HG03342 (cell line): ENCODE results near the gene HPGD.
A peak's percentile ranks its signal among the peaks of the same experiment; 100 is the strongest.
"Not testable (repeated sequence)": the region's sequence is repeated elsewhere in the genome, so short reads cannot be mapped to it uniquely, and the experiment has no call there.

Experiments used
- ATAC-seq: cut with Tn5 transposase; IDR thresholded peaks from one replicate; pipeline ENCODE4 v1.9.1; 2021; ENCODE audit warnings: mild to moderate bottlenecking, moderate library complexity; ENCODE audit not compliant: unreplicated experiment

HPGD gene

GRCh38 chr4:174528226-174528625, 5.9 kb upstream of the HPGD start:
- no peak for ATAC-seq

DNA sequence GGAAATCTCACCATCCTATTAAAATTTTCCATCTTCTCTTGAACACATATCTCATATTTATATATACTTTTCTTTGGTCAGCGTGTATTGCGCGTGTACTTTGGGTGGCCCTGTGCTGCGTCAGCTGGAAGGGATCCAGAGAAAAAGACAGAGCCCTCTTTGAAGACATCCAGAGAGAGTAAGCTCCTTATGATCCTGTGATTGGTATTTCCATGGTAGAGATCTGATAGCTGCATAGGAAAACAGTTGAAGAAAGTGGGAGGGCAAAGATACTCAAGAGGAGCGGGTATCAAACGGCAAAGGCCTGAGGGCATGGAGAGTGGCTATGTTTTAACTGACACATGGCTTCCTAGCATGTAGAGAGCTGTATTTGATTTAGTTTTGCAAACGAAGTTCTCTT, 4.4 kb upstream of the HPGD start:
- ATAC-seq = no peak

DNA sequence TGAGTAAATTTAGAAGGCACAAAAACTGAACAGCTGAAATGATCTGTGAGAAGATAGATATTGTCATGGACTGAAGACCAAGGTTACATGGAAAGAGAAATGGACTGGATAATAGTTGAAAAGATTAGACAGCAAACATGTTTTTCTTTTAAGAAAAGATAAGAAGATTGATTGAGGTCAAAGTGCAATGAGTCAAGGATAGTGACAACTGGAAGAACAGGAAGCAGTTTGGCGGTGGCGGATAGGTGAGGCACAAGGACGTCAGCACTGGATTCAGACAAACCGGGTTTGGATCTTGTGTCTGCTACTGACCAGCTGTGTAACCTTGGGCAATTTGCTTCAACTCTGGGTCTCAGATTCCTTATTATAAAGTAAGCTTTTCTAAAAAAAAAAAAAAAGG, 2.0 kb upstream of the HPGD start:
- no peak for ATAC-seq

DNA sequence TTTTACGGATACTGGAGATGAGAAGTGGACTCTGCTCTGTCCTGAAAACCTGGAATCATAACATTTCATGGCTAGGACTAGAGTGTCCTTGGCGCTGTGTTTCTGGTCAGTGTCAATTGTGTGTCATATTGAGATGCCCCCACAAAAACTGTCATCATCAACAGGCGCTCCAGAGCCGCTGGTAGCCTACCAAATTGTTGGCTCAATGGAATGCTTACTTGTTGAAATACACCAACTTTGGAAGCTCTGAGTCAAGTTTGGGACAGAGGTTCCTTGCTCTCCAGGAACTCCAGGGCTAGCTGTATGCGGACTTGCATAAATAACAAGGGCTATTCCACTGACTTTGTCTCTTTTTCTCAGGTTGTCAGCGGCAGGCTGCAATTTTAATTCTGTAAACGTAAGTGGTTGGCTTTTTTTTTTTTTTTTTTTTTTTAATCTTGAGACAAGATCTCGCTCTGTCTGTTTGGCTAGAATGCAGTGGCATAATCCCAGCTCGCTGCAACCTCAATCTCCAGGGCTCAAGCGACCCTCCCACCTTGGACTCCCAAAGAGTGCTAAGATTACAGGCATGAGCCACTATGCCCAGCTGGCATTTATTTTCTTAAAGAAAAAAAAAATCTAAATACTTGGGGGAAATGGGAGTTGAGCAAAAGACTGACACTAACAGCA, 871 bp upstream of the HPGD start:
- no peak for ATAC-seq

GRCh38 chr4:174521800-174522182, 497 bp downstream of the HPGD start:
- ATAC-seq = peak; percentile 23

DNA sequence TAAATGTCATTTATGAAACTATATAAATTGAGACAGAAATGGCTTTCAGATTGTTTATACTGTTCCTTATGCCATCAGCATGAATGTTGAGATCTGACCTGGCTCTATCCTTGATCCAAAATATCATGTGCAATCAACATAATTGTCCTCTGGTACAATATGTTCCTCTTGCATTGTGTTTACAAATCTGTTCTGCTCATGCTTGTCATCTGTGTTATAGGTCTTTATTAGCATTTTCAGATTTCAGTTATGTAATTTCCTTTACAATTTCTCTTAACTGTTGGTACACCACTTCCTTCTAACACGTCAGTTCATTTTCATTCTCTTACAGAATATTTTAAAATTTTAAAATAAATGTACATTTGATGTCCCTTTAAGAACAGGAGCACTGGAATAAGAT, 1.6 kb downstream of the HPGD start:
- no peak for ATAC-seq

DNA sequence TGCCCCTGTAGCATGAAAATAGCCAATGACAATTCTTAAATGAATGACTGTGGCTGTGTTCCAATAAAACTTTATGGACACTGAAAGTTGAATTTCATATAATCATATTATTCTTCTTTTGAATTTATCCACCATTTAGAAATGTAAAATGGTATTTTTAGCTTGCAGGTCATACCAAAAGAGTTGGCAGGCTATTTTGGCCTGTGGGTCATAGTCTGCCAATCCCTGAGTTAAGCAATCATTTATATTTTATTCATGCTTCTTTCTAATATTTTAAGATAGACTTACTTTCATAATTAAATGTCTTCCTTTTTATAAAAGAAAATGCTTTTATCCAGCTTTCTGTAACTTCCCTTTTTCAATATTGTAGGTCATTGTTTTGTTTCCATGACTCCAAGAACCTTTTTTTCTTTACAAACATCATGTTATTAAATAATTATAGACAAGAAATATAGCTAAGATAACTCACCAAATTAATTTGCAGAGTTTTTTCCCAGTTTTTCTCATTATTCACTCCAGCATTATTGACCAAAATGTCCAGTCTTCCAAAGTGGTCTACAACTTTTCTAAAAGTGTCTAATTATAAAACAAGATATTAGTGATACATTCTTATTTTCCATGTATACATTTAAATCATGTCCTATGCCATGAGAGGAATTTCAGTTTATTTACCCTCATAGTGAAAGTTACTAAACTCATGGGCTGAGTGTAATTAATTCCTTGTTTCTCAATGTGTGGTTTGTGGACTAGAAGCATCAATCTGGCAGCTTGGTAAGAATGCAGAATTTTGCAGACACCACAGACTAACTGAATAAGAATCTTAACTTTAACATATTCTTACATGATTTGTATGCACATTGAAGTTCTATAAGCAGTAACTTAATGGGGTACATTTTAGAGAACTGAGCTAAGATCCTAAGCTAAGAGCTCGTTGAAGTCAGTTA, 4.5 kb downstream of the HPGD start:
- no peak for ATAC-seq

DNA sequence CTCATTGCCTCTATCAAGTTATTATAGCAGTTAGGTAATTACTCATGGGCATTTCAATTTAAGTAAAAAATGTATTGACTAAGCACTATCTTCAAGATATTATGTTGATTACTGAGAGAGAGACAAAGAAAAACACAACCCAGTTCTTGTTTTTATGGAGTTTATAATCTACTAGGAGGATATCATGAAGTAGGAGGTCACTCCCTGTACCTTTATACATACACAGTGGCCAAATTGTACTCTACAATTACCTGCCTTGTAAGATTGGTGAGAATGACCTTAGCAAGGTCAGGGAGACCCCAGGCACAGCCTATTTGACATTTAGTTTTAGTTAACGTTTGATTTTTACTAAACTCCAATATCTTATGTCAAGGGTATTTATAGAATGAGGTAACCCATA, 5.5 kb downstream of the HPGD start:
- ATAC-seq = no peak

- no peak for ATAC-seq
These were observed 5.9 kb downstream of the HPGD start for GRCh38 chr4:174516345-174516744.

DNA sequence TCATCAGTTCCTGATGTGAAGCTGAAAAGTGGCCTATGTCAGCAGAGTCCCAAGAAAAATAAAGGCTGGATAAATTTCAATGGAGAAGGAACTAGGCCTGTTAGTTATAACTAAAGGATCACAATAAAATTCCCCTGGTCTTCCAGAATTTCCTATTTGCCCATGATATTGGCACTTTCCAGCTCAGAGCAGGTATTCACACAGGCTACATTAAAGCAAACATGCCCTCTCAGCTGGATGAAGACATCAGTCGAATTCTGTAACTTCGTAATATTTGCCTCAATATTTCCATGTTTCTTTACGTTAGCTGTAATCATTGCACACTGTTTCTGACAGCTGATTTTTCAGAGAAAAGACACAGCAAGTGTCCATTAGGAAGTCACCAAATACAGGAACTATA, 9.5 kb downstream of the HPGD start:
- ATAC-seq = no peak

- no peak for ATAC-seq
These were observed 16.4 kb downstream of the HPGD start for GRCh38 chr4:174505892-174506291.

DNA sequence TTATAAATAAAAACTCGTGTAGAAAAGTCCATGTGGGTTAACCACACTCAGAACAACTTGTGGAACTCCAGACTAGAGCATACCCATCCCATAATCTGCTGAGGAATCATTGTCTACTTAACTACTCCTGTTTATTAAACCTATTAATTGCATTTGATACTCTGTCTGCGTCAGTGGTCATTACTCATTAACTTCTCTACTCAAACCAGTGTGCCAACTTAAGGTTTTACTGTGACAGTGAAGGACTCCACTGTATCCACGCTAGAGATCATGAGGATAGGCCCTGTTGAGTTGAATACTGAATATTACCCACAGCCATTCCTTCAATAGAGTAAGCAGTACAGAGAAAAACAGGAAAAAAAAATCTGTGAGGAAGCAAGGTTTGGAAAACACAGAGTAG, 17.3 kb downstream of the HPGD start:
- ATAC-seq = no peak

DNA sequence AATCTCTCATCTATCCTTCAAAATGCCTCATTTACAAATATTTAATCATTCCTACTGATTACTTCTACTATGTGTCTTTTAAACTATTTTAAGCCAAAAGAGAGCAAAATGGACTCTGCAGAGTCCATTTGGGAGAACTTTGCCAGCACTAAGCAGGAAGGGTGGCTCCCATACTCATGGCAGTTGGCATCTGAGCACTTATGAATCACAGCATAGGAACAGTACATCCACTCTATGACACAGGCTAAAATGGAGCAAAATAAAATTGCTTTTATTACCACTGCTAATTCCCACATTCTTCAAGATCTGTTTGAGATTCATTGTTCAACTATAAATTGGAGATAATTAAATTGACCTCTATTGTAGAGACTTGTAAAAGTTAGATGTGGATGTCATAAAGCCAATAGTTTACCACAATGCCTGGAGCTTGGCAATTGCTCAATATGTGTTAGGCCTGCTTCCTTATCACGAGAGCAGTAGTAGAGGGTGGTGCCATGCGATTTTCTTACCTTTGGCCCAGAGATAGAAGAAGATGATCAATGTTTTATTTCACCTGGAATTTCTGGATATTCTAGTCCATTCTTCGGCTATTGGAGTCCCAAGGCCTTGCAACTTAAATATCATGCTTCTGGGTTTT, 19.1 kb downstream of the HPGD start:
- ATAC-seq = no peak

GRCh38 chr4:174496631-174497432, 25.5 kb downstream of the HPGD start:
- ATAC-seq = no peak

DNA sequence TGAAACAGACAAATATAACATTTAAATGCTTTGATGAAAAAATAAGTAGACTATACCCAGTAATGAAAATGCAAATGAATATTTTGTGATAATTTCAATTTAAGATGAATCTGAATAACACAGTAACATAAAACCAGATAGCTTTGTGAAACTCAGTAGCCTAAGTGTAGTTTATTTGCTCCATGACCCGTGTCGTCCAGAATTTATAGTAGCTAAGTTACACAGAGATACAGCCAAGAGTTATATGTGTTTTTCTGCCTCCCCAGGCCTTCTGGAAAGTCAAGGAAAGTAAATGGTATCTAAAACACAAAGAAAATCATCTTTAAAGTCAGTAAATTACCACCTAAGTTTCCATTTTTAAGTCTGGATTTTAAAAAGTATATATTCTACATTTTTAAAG, 26.7 kb downstream of the HPGD start:
- ATAC-seq = no peak

GRCh38 chr4:174494726-174495125, 27.6 kb downstream of the HPGD start:
- no peak for ATAC-seq

DNA sequence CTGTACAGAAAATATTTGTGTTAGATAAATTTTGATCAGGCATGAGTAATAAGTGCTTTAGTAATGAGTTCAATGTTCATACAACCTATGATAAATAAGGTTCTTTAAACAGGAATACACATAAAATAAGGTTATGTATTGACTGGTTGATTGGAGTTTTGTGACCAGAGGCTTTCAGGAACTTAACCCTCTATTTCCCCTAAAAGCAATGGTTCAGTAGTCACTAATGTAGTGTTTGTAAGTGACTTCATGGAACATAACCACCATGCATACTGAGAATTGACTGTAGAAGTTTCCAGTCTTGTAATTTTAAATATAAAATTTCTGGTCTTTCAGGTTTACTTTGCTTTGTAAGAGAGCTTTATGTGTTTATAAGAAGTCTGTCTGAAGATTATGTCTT, 28.1 kb downstream of the HPGD start:
- no peak for ATAC-seq

DNA sequence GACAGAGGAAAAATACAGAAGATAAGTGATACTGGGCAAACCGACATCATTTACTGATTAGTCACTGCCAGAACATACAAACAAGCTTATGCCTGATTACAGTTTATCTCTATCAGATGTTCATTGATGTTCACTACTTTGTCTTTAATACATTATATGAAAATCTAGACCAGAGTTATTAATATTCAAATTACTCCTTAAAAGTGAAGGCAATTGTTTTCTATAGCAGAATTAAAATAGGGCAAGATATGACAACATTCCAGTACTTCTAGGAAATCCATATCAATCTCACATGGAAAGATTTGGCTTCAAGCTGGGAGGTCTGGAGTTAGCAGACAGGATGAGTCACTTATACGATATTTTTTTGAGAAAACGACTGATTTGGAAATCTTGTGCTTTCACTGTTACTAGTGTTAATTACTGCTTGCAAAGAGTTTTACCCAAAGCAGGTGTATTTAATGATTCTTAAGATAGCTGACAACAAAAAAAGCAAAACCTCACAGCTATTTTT, 31.8 kb downstream of the HPGD start:
- ATAC-seq = no peak

DNA sequence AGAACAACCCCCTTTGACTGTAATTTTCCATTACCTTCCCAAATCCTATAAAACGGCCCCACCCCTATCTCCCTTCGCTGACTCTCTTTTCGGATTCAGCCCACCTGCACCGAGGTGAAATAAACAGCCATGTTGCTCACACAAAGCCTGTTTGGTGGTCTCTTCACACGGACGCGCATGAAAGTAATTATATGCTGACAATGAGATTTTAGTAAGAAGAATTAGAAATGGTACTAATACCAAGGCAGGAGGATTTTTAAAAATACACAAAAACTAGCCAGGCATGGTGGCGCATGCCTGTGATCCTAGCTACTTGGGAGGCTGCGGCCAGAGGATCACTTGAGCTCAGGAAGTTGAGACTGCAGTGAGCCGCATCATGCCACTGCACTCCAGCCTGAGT, 33.9 kb downstream of the HPGD start:
- ATAC-seq = not testable (repeated sequence)

- ATAC-seq = no peak
These were observed 37.3 kb downstream of the HPGD start for GRCh38 chr4:174485025-174485424.

DNA sequence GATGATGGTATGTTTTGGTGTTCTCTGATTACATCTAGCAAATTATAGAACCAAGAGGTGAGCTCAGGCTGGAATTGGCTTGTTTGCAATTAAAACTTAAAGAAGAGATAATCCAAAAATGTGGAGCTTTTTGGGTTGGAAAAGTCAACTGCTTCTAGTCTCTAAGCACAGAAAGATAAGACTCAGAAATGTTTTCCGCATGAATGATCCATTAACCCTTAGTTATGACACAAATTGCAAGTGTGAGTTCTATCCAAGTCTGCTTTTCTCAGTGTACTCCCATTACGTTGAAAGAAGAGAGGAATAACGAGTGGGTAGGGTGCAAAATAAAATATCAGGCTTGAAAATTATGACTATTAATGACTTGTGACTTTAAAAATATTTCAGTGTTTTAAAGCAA, 38.5 kb downstream of the HPGD start:
- no peak for ATAC-seq
